SK-N-SH treated with all-trans-retinoic acid at 6 μM for 48 hours (cell line): ENCODE results near the gene GPR61.

Experiments used
- ATAC-seq: fragments of 200-7000 bp; cut with Tn5 transposase; 3 replicates; pipeline ENCODE4 v1.9.1; 2020; ENCODE audit warnings: mild to moderate bottlenecking, moderate library complexity
- ARNTL ChIP-seq: fragments of 450-650 bp; formaldehyde crosslinking; IDR thresholded peaks from 2 replicates; pipeline ENCODE4 v1.5.0; 2020; ENCODE audit warnings: low read depth, mild to moderate bottlenecking, moderate library complexity, borderline replicate concordance
- BACH2 ChIP-seq: fragments of 250-450 bp; sonication (Bioruptor Pico); IDR thresholded peaks from 2 replicates; pipeline ENCODE4 v1.9.0; 2021; ENCODE audit warnings: mild to moderate bottlenecking, borderline replicate concordance
- ESRRG ChIP-seq: fragments of 250-450 bp; sonication (Bioruptor Pico); IDR thresholded peaks from 2 replicates; pipeline ENCODE4 v1.6.1; 2021; ENCODE audit warnings: mild to moderate bottlenecking
- GLIS3 ChIP-seq: fragments of 250-450 bp; sonication (Bioruptor Pico); IDR thresholded peaks from 2 replicates; pipeline ENCODE4 v1.5.0; 2020; ENCODE audit warnings: mild to moderate bottlenecking, moderate library complexity
- ISL1 ChIP-seq: fragments of 250-450 bp; sonication (Bioruptor Pico); IDR thresholded peaks from 2 replicates; pipeline ENCODE4 v2.1.2; 2022; ENCODE audit warnings: mild to moderate bottlenecking, moderate library complexity
- OSR1 ChIP-seq: fragments of 250-450 bp; sonication (Bioruptor Pico); IDR thresholded peaks from 2 replicates; pipeline ENCODE4 v1.8.0; 2022; ENCODE audit warnings: moderate library complexity, mild to moderate bottlenecking, inconsistent platforms
- RARB ChIP-seq: fragments of 250-450 bp; sonication (Bioruptor Pico); IDR thresholded peaks from 2 replicates; pipeline ENCODE4 v1.8.0; 2021; ENCODE audit warnings: mild to moderate bottlenecking, moderate library complexity
- SNAI2 ChIP-seq: fragments of 250-450 bp; sonication (Bioruptor Pico); IDR thresholded peaks from 2 replicates; pipeline ENCODE4 v1.5.0; 2020; ENCODE audit warnings: mild to moderate bottlenecking, moderate library complexity
- TCF4 ChIP-seq: fragments of 250-450 bp; sonication (Bioruptor Pico); IDR thresholded peaks from 2 replicates; pipeline ENCODE4 v1.8.0; 2021; ENCODE audit warnings: mild to moderate bottlenecking, moderate library complexity, borderline replicate concordance
- TOX ChIP-seq: fragments of 250-450 bp; sonication (Bioruptor Pico); IDR thresholded peaks from 2 replicates; pipeline ENCODE4 v1.8.0; 2021; ENCODE audit warnings: mild to moderate bottlenecking, moderate library complexity, borderline replicate concordance
- ZC3H10 ChIP-seq: fragments of 250-450 bp; sonication (Bioruptor Pico); IDR thresholded peaks from 2 replicates; pipeline ENCODE4 v1.5.1; 2021; ENCODE audit warnings: mild to moderate bottlenecking, moderate library complexity
- ZFP3 ChIP-seq: fragments of 250-450 bp; sonication (Bioruptor Pico); IDR thresholded peaks from 2 replicates; pipeline ENCODE4 v1.5.0; 2020; ENCODE audit warnings: mild to moderate bottlenecking, moderate library complexity
- ZFP30 ChIP-seq: fragments of 450-650 bp; formaldehyde crosslinking; IDR thresholded peaks from 2 replicates; pipeline ENCODE4 v1.5.0; 2022; ENCODE audit warnings: mild to moderate bottlenecking, moderate library complexity
- ZNF70 ChIP-seq: fragments of 450-650 bp; formaldehyde crosslinking; IDR thresholded peaks from 2 replicates; pipeline ENCODE4 v1.5.0; 2020; ENCODE audit warnings: mild to moderate bottlenecking, moderate library complexity
- ZNF8 ChIP-seq: fragments of 450-650 bp; formaldehyde crosslinking; IDR thresholded peaks from 2 replicates; pipeline ENCODE4 v1.5.0; 2020; ENCODE audit warnings: mild to moderate bottlenecking, moderate library complexity
- TF ChIP-seq, protein P1 (sequence below): fragments of 250-450 bp; sonication (Bioruptor Pico); IDR thresholded peaks from 2 replicates; pipeline ENCODE4 v1.8.0; 2020; ENCODE audit warnings: mild to moderate bottlenecking, moderate library complexity, borderline replicate concordance
- TF ChIP-seq, protein P2 (sequence below): fragments of 250-450 bp; sonication (Bioruptor Pico); IDR thresholded peaks from 2 replicates; pipeline ENCODE4 v1.5.1; 2020; ENCODE audit warnings: low read depth, mild to moderate bottlenecking, moderate library complexity
- TF ChIP-seq, protein P3 (sequence below): fragments of 250-450 bp; sonication (Bioruptor Pico); IDR thresholded peaks from 2 replicates; pipeline ENCODE4 v1.5.1; 2021; ENCODE audit warnings: mild to moderate bottlenecking, moderate library complexity

The GPR61 gene

DNA sequence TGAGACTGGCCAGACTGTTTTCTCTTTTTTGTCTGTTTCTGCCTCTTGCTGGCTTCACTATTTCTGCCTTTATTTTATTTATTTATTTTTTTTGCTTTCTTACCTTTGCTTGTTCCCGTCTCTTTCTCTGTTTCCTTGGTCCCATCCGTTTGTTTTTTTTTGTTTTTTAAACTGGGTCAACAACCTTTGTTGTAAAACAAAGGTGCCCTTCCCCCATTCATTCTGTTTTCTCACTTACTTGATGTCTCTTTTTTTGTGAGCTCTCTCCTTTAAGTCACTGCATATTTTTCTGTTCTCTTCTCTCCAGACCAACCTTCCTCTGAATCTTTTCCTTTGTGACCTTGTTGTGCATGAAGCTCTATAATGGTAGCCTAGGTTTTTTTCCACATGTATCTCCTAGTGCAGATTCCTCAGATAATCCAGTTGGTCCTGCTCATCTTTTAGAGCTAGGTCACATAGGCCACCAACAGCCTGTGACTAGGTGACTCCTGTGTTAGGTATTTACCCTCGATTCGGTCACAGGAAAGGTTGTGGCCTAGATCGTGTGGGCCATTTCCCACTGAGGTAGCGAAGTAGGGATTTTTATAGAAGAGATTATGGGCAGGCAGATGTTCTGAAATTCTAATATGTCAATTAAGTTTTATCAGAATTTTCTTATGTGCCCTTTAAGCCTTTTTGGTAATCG lies 24.7 kb downstream of the GPR61 start (continued):
- TF ChIP-seq, protein P1, sequence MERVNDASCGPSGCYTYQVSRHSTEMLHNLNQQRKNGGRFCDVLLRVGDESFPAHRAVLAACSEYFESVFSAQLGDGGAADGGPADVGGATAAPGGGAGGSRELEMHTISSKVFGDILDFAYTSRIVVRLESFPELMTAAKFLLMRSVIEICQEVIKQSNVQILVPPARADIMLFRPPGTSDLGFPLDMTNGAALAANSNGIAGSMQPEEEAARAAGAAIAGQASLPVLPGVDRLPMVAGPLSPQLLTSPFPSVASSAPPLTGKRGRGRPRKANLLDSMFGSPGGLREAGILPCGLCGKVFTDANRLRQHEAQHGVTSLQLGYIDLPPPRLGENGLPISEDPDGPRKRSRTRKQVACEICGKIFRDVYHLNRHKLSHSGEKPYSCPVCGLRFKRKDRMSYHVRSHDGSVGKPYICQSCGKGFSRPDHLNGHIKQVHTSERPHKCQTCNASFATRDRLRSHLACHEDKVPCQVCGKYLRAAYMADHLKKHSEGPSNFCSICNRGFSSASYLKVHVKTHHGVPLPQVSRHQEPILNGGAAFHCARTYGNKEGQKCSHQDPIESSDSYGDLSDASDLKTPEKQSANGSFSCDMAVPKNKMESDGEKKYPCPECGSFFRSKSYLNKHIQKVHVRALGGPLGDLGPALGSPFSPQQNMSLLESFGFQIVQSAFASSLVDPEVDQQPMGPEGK (CRISPR knock-in tag) = no peak
- no peak for TF ChIP-seq ESRRG (CRISPR knock-in tag)
- TF ChIP-seq, all 23 proteins: peak for 0

DNA sequence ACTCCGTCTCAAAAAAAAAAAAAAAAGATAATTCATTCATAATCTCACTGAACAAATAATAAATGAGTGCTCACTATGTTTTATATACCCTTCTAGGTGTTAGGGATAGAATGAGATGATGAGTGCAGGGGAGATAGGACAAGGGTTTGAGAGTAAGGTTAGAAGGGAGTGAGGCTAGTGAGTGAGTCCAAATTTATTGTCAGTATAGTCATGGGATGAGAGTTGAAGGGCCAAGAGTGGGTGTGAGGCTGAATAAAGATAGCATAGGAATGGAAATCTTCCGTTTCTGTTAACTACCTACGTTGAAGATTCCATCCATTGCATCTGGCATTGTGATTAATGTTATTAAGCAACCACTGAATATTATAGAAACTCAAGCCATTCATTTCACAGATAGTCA lies 25.6 kb downstream of the GPR61 start:
- TF ChIP-seq ZFP30 (no peak), ISL1 (no peak), ZNF8 (CRISPR knock-in tag) (no peak), ZNF70 (CRISPR knock-in tag) (no peak), RARB (CRISPR knock-in tag) (no peak), ESRRG (CRISPR knock-in tag) (no peak), SNAI2 (no peak), ARNTL (CRISPR knock-in tag) (no peak), ZFP3 (CRISPR knock-in tag) (no peak), BACH2 (CRISPR knock-in tag) (no peak), GLIS3 (CRISPR knock-in tag) (no peak)
- TF ChIP-seq, protein P1 (CRISPR knock-in tag) = no peak
- TF ChIP-seq, protein P2, sequence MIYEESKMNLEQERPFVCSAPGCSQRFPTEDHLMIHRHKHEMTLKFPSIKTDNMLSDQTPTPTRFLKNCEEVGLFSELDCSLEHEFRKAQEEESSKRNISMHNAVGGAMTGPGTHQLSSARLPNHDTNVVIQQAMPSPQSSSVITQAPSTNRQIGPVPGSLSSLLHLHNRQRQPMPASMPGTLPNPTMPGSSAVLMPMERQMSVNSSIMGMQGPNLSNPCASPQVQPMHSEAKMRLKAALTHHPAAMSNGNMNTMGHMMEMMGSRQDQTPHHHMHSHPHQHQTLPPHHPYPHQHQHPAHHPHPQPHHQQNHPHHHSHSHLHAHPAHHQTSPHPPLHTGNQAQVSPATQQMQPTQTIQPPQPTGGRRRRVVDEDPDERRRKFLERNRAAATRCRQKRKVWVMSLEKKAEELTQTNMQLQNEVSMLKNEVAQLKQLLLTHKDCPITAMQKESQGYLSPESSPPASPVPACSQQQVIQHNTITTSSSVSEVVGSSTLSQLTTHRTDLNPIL (CRISPR knock-in tag) = no peak
- TF ChIP-seq, protein P3, sequence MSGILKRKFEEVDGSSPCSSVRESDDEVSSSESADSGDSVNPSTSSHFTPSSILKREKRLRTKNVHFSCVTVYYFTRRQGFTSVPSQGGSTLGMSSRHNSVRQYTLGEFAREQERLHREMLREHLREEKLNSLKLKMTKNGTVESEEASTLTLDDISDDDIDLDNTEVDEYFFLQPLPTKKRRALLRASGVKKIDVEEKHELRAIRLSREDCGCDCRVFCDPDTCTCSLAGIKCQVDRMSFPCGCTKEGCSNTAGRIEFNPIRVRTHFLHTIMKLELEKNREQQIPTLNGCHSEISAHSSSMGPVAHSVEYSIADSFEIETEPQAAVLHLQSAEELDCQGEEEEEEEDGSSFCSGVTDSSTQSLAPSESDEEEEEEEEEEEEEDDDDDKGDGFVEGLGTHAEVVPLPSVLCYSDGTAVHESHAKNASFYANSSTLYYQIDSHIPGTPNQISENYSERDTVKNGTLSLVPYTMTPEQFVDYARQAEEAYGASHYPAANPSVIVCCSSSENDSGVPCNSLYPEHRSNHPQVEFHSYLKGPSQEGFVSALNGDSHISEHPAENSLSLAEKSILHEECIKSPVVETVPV (CRISPR knock-in tag) = no peak
- ATAC-seq = no peak

DNA sequence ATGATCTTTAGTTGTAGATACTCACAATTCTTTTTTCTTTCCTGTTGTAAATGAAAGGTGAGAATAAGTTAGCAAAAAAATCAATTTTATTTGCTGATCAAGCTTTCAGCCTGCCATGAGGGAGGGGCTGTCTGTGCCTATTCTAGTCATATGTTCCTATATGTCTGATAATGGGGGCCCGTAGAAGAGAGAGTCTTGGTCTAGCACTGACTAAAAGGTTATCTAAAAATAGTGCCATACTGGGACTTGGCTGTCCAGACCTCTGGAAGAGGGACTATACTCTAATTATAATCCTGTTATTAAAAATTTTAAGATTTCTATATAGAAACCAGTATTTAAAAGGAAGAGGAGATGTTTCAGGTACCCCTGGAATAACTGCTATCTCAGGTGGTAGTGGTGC lies 27.3 kb downstream of the GPR61 start:
- no peak for ATAC-seq
- TF ChIP-seq TOX (CRISPR knock-in tag) = no peak

DNA sequence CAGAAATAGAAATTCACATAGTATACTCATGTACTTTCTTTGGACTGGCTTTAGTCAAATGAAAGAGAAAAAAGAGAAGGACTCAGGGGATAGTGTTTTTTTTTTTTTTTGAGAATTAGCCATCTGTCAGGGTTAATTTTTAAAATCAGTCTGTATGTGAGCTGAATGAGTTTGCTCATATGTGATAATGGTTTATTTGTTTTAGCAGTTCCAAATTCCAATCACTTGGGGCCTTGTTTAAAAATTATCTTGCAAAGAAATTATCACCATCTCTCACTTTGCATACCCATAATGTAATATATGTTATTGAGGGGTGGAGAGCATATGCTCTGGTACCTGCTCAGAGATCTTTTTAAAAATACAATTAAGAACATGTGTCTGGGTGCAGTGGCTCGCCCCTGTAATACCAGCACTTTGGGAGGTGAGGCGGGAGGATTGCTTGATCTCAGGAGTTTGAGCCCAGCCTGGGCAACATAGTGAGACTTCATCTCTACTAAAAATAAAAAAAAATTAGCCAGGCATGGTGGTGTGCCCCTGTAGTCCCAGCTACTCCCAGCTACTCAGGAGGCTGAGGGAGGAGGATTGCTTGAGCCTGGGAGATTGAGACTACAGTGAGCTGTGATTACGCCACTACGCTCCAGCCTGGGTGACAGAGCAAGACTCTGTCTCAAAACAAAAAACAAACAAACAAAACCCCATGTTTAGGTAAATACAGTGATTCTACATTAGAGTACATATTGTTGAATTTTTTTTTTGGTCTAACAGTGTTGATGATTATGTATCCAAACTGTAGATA lies 28.4 kb downstream of the GPR61 start:
- TF ChIP-seq, protein P2 (CRISPR knock-in tag) = no peak
- TF ChIP-seq ZNF70 (CRISPR knock-in tag) (no peak), OSR1 (no peak), TCF4 (CRISPR knock-in tag) (no peak), ZC3H10 (CRISPR knock-in tag) (no peak), ZNF8 (CRISPR knock-in tag) (no peak), ESRRG (CRISPR knock-in tag) (no peak)
- ATAC-seq = no peak
